Loucy (cell line): ENCODE results near the gene PRDM7.

Source experiments
- H2AFZ ChIP-seq: fragments of 200-600 bp; sonication (generic); 2 replicates; pipeline ENCODE4 v1.6.0; 2016; ENCODE audit warnings: antibody characterized with exemption, mild to moderate bottlenecking, low read length, moderate library complexity
- H3F3A ChIP-seq: fragments of 200-600 bp; 2 replicates; pipeline ENCODE4 v1.6.0; 2016; ENCODE audit warnings: antibody characterized with exemption, low read depth, mild to moderate bottlenecking
- H3K27me3 ChIP-seq: fragments of 200-600 bp; sonication (generic); 2 replicates; pipeline ENCODE4 v1.6.1; 2014; ENCODE audit warnings: low read length, mild to moderate bottlenecking; ENCODE audit not compliant: insufficient read depth, poor library complexity, severe bottlenecking
- H3K36me3 ChIP-seq: fragments of 200-600 bp; sonication (generic); 2 replicates; pipeline ENCODE4 v1.6.1; 2016; ENCODE audit warnings: low read length; ENCODE audit not compliant: insufficient read depth
- H3K4me1 ChIP-seq: fragments of 200-600 bp; sonication (generic); 2 replicates; pipeline ENCODE4 v1.5.1; 2014; ENCODE audit warnings: low read length, mild to moderate bottlenecking; ENCODE audit not compliant: insufficient read depth, poor library complexity, severe bottlenecking
- H3K4me2 ChIP-seq: fragments of 200-600 bp; sonication (generic); 2 replicates; pipeline ENCODE4 v1.6.0; 2014; ENCODE audit warnings: antibody characterized with exemption, low read length, low read depth, mild to moderate bottlenecking; ENCODE audit not compliant: poor library complexity, severe bottlenecking
- H3K4me3 ChIP-seq: fragments of 200-600 bp; sonication (generic); 2 replicates; pipeline ENCODE4 v1.5.1; 2014; ENCODE audit warnings: low read length, mild to moderate bottlenecking, mixed read lengths; ENCODE audit not compliant: poor library complexity, severe bottlenecking
- H3K79me2 ChIP-seq: fragments of 200-600 bp; sonication (generic); 2 replicates; pipeline ENCODE4 v1.6.1; 2014; ENCODE audit warnings: low read length; ENCODE audit not compliant: insufficient read depth
- H3K9ac ChIP-seq: fragments of 200-600 bp; sonication (generic); 2 replicates; pipeline ENCODE4 v1.6.0; 2014; ENCODE audit warnings: mild to moderate bottlenecking, low read depth, low read length, moderate library complexity; ENCODE audit not compliant: poor library complexity, severe bottlenecking
- H3K9me2 ChIP-seq: fragments of 200-600 bp; sonication (generic); replicated peaks from 2 replicates; pipeline ENCODE4 v1.6.1; 2016; ENCODE audit warnings: low read depth, low read length, mixed read lengths
- H3K9me3 ChIP-seq: fragments of 200-600 bp; sonication (generic); 2 replicates; pipeline ENCODE4 v1.6.1; 2014; ENCODE audit warnings: mild to moderate bottlenecking, antibody characterized with exemption, low read length, low read depth; ENCODE audit not compliant: insufficient read depth
- H4K20me1 ChIP-seq: fragments of 200-600 bp; sonication (generic); 2 replicates; pipeline ENCODE4 v1.6.0; 2014; ENCODE audit warnings: antibody characterized with exemption, low read length, mild to moderate bottlenecking; ENCODE audit not compliant: insufficient read depth, poor library complexity, severe bottlenecking
- EZH2phosphoT487 ChIP-seq: fragments of 200-600 bp; IDR thresholded peaks from 2 replicates; pipeline ENCODE4 v1.6.1; 2018; ENCODE audit warnings: antibody characterized with exemption, mild to moderate bottlenecking, moderate library complexity, borderline replicate concordance
- TF ChIP-seq, protein P1 (sequence below): fragments of 200-600 bp; sonication (generic); conservative IDR thresholded peaks from 2 replicates; pipeline ENCODE4 v1.5.1; 2014; ENCODE audit warnings: mild to moderate bottlenecking, antibody characterized with exemption, low read length

PRDM7 gene

DNA sequence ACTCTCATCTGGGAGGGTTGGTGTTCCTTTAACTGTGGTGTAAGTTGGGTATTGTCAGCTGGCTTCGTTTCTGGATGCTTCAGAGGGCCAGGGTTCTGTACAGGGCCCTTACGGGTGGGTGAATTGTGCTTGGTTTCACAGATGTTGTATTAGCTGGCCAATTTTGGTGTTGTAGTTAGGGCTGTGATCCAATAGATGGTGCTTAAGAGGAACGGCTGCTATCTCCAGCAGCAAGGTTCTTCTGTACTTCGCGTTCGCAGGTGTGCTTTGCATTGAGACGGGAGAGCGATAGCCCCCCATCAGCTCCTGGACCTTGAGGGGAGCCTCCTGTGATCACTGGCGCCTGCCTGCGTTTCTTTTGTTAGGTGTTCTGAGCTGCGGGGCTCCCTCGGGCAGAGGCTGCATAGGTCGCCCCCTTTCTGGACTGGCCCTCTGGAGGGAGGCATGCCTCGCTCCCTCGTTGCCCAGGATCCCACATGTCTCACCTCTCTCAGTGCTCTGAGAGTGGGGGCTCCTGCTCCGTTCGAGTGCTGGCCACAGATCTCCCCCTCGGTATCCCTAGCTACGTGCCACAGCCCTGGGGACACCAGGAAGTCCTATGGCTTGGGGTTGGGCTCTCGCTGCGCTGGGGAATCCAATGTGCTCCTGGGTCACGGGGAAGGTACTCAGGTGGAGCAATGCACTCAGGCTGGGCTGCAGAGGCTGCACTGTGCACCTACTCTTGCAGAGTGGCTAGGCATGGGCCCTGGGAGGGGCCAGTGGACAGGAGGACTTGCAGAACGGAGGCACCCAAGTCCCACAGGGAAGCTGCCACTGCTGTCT, 837 bp upstream of the PRDM7 start:
- Histone ChIP-seq H3K9me3 (no peaks in the 10 kb centered on the region), H3K4me1 (peaks cover 5% of the 10 kb centered on the region), H2AFZ (peak overlapping the region; percentile 95), H3K4me3 (peak overlapping the region; percentile 79), H3K9ac (peak overlapping the region; percentile 70), H3K4me2 (peak overlapping the region; percentile 90), H3K36me3 (no peaks in the 10 kb centered on the region), H3K27me3 (no peaks in the 10 kb centered on the region), H3K9me2 (no peaks in the 10 kb centered on the region), H3F3A (no peaks in the 10 kb centered on the region), H3K79me2 (no peaks in the 10 kb centered on the region), H4K20me1 (no peaks in the 10 kb centered on the region)
- TF ChIP-seq, protein P1, sequence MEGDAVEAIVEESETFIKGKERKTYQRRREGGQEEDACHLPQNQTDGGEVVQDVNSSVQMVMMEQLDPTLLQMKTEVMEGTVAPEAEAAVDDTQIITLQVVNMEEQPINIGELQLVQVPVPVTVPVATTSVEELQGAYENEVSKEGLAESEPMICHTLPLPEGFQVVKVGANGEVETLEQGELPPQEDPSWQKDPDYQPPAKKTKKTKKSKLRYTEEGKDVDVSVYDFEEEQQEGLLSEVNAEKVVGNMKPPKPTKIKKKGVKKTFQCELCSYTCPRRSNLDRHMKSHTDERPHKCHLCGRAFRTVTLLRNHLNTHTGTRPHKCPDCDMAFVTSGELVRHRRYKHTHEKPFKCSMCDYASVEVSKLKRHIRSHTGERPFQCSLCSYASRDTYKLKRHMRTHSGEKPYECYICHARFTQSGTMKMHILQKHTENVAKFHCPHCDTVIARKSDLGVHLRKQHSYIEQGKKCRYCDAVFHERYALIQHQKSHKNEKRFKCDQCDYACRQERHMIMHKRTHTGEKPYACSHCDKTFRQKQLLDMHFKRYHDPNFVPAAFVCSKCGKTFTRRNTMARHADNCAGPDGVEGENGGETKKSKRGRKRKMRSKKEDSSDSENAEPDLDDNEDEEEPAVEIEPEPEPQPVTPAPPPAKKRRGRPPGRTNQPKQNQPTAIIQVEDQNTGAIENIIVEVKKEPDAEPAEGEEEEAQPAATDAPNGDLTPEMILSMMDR, result peak; percentile 23
- TF ChIP-seq EZH2phosphoT487, result no peak

DNA sequence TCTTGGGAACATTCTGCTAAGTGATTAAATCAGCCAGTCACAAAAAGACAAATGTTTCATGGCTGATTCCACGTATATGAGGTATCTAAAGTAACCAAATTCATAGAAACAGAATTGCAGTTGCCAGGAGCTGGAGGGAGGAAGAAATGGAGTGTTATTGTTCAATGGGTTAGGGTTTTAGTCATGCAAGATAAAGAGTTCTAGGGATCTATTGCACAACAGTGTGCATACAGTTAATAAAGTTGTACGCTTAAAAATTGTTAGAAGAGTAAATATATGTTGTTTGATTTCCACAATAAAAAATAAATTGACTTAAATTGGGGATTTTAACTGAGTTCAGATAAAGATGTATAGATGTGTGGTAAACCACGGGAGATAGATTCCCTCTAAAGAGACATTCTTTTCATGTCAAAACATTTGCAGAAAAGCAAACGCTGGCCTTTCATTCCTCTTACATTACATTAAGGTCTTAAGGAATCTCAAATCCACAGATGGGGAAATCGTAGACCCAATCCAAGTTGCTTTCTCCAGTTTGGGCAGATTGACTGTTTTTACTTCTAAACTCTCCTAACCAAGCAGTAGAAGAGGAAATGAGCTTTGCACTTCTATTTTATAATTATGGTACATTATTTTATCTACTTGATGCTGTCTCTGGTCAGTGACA, 4.6 kb downstream of the PRDM7 start:
- Histone ChIP-seq H4K20me1 (no peaks in the 10 kb centered on the region), H3K4me2 (no peak overlapping the region), H3K9me2 (no peaks in the 10 kb centered on the region), H3K4me1 (peaks cover 10% of the 10 kb centered on the region), H3K9me3 (no peaks in the 10 kb centered on the region), H3K79me2 (no peaks in the 10 kb centered on the region), H2AFZ (no peak overlapping the region), H3K9ac (no peak overlapping the region), H3K4me3 (no peak overlapping the region), H3K27me3 (no peaks in the 10 kb centered on the region), H3K36me3 (no peaks in the 10 kb centered on the region), H3F3A (no peaks in the 10 kb centered on the region)
- no peak for TF ChIP-seq EZH2phosphoT487
- TF ChIP-seq, protein P1, result no peak

- H3K4me2 ChIP-seq, result peak overlapping the region; percentile 37
- H3K9me2 ChIP-seq, result no peaks in the 10 kb centered on the region
- H3F3A ChIP-seq, result no peaks in the 10 kb centered on the region
- H3K36me3 ChIP-seq, result no peaks in the 10 kb centered on the region
- H3K9me3 ChIP-seq, result no peaks in the 10 kb centered on the region
- 0 out of 2 replicates have a peak overlapping the region, but pooled peaks have one; percentile 27 for H2AFZ ChIP-seq
- TF ChIP-seq, protein P1, result no peak
- no peak for TF ChIP-seq EZH2phosphoT487
- no peaks in the 10 kb centered on the region for H3K27me3 ChIP-seq
- no peak overlapping the region for H3K4me3 ChIP-seq
- no peaks in the 10 kb centered on the region for H3K79me2 ChIP-seq
- no peaks in the 10 kb centered on the region for H4K20me1 ChIP-seq
- H3K9ac ChIP-seq, result no peak overlapping the region
- peaks cover 6% of the 10 kb centered on the region for H3K4me1 ChIP-seq
Observed at GRCh38 chr16:90070440-90070839, 6.7 kb downstream of the PRDM7 start.
